ENCODE data around the gene LTC4S.

The LTC4S gene

DNA sequence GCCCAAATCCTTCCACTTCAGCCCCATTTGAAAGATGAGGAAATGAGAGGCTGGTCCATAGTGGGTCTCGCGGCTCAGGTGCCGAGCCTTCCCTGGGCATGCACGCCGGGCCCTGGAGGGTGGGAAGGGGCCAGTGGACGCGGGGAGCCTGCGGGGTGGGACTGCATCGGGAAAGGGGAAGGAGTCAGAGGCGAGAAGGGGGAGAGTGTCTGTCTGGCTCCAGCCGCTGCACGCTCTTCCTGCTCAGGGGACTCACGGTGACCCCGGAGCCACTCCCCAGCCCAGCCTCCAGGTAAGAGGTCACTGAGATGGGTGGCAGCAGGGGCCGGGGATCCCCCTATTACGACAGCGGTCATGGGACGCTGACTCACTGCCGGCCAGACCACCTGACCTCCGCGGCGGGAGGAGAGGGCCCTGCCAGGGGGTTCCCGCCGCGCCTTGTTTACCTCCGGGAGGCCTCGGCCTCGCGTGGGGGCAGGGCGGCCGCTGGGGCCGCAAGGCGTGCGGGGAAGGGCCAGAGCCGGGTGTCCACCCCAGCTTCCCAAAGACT is 25.0 kb downstream of the LTC4S start:
- peak; percentile 72 for DNase-seq (ENCODE audit: extremely low spot score)
- TF ChIP-seq ARNT (IDR thresholded peaks at IDR 0.05) = no peak
- TF ChIP-seq FOXM1 (IDR thresholded peaks at IDR 0.05; ENCODE audit: borderline replicate concordance) = no peak
- no peak for TF ChIP-seq L3MBTL2 (conservative IDR thresholded peaks at IDR 0.05)
- no peak for TF ChIP-seq BHLHE40 (IDR thresholded peaks at IDR 0.05; ENCODE audit: borderline replicate concordance)
- TF ChIP-seq FOXK2 (IDR thresholded peaks at IDR 0.05) = no peak
- no peak for TF ChIP-seq CTBP1 (IDR thresholded peaks at IDR 0.05; ENCODE audit: borderline replicate concordance)
- no peak for TF ChIP-seq HDGF (IDR thresholded peaks at IDR 0.05; ENCODE audit: borderline replicate concordance)
- no peak for TF ChIP-seq ZNF384 (IDR thresholded peaks at IDR 0.05)
- TF ChIP-seq PKNOX1 (IDR thresholded peaks at IDR 0.05) = no peak
- no peak for TF ChIP-seq TARDBP (IDR thresholded peaks at IDR 0.05)
- TF ChIP-seq FOXA1 (IDR thresholded peaks at IDR 0.05) = no peak
- no peak for TF ChIP-seq SUZ12 (IDR thresholded peaks at IDR 0.05)
- TF ChIP-seq NFRKB (IDR thresholded peaks at IDR 0.05) = no peak
- TF ChIP-seq SP1 (IDR thresholded peaks at IDR 0.05) = no peak
- no peak for TF ChIP-seq LEF1 (IDR thresholded peaks at IDR 0.05; ENCODE audit: borderline replicate concordance)
- no peak for TF ChIP-seq ELF4 (IDR thresholded peaks at IDR 0.05)
- ChIA-PET POLR2A (interaction anchor here (0.7 kb wide), 1 partner anchor 40 kb away, joined by 3 read pairs; the partner anchor contains the start of gene MRNIP), CTCF (interaction anchor here (0.6 to 0.8 kb wide), 2 partner anchors 17 to 36 kb away, joined by 3 read pairs; no protein-coding TSS in a partner anchor)

DNA sequence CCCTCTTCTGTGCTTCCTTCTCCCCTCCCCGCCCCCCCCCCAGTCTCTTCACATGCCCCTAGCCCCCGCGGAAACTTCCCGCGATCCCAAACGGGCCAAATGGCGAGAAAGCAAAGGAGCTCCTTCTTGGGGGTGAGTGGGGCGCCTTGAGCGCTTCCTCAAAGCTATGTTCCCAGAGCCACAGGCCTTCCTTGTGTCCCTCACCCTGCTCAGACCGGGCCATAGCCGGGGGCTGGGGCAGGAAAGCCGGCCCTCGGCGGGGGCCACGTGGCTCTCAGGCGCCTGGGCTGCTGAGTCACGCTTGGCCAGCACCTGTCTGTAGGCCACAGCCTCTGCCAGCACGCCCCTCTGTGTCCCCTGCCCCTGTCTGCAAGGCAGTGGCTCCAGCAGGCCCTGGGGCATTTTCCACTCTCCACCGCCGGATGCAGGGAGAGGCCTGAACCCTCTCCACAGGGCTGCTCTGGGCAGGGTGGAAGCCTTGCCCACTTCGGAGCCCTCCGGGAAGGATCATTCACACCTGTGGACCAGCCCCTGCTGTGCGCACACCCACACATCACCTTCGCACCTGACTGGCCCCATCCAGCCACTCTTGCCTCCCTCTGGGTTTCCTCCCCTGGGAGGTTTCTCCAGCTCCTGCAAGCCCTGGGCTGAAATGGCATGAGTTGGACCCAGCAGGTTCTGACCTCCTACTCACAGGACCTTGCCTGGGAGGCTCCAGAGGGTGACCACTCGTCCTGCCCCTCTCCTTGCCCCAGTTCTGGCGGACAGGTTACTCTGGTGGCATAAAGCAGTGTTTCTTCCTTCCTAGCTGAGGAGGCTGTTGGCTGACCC is 25.7 kb downstream of the LTC4S start:
- DNase-seq (ENCODE audit: extremely low spot score) = peak; percentile 44
- ChIA-PET POLR2A (interaction anchor here (0.7 to 1.5 kb wide), 7 partner anchors 8 to 39 kb away, joined by 3 to 8 read pairs (median 4); partner anchors contain the start of gene MRNIP), CTCF (interaction anchor here (0.6 to 1.1 kb wide), 3 partner anchors 18 to 36 kb away, joined by 3 read pairs; no protein-coding TSS in a partner anchor)
- TF ChIP-seq FOXM1 (IDR thresholded peaks at IDR 0.05; ENCODE audit: borderline replicate concordance) (peak; percentile 28; the same call in 1 of the 2 replicates), SP1 (IDR thresholded peaks at IDR 0.05) (no peak), L3MBTL2 (conservative IDR thresholded peaks at IDR 0.05) (peak; percentile 88), HDGF (IDR thresholded peaks at IDR 0.05; ENCODE audit: borderline replicate concordance) (peak; percentile 95; the same call in 1 of the 2 replicates)

- TF ChIP-seq LEF1 (IDR thresholded peaks at IDR 0.05; ENCODE audit: borderline replicate concordance) = no peak
- TF ChIP-seq CTBP1 (IDR thresholded peaks at IDR 0.05; ENCODE audit: borderline replicate concordance) = no peak
- no peak for TF ChIP-seq PKNOX1 (IDR thresholded peaks at IDR 0.05)
- no peak for TF ChIP-seq NFRKB (IDR thresholded peaks at IDR 0.05)
- no peak for TF ChIP-seq ARNT (IDR thresholded peaks at IDR 0.05)
- TF ChIP-seq TARDBP (IDR thresholded peaks at IDR 0.05) = no peak
- no peak for TF ChIP-seq BHLHE40 (IDR thresholded peaks at IDR 0.05; ENCODE audit: borderline replicate concordance)
- no peak for TF ChIP-seq L3MBTL2 (conservative IDR thresholded peaks at IDR 0.05)
- no peak for TF ChIP-seq FOXA1 (IDR thresholded peaks at IDR 0.05)
- TF ChIP-seq ELF4 (IDR thresholded peaks at IDR 0.05) = no peak
- no peak for TF ChIP-seq HDGF (IDR thresholded peaks at IDR 0.05; ENCODE audit: borderline replicate concordance)
- TF ChIP-seq FOXM1 (IDR thresholded peaks at IDR 0.05; ENCODE audit: borderline replicate concordance) = no peak
- TF ChIP-seq ZNF384 (IDR thresholded peaks at IDR 0.05) = no peak
- TF ChIP-seq SUZ12 (IDR thresholded peaks at IDR 0.05) = no peak
- ChIA-PET CTCF (interaction anchor here (1.1 kb wide), 1 partner anchor 31 kb away, joined by 3 read pairs; no protein-coding TSS in a partner anchor), POLR2A (interaction anchor here (0.5 to 1.5 kb wide), 10 partner anchors 9 to 24 kb away, joined by 3 to 8 read pairs (median 4); partner anchors contain the start of gene MGAT4B)
- no peak for DNase-seq (ENCODE audit: extremely low spot score)
Measured at GRCh38 chr5:179820127-179820482, 26.3 kb downstream of the LTC4S start.

- ChIA-PET CTCF (interaction anchor here (1.1 kb wide), 1 partner anchor 31 kb away, joined by 3 read pairs; no protein-coding TSS in a partner anchor), POLR2A (interaction anchor here (0.5 to 1.5 kb wide), 10 partner anchors 10 to 23 kb away, joined by 3 to 8 read pairs (median 4); partner anchors contain the start of gene MGAT4B)
- no peak for TF ChIP-seq ZNF384 (IDR thresholded peaks at IDR 0.05)
- no peak for TF ChIP-seq NFRKB (IDR thresholded peaks at IDR 0.05)
- TF ChIP-seq SUZ12 (IDR thresholded peaks at IDR 0.05) = no peak
- no peak for TF ChIP-seq HDGF (IDR thresholded peaks at IDR 0.05; ENCODE audit: borderline replicate concordance)
- no peak for TF ChIP-seq CTBP1 (IDR thresholded peaks at IDR 0.05; ENCODE audit: borderline replicate concordance)
- DNase-seq (ENCODE audit: extremely low spot score) = peak; percentile 91
Measured at GRCh38 chr5:179820483-179821297, 26.9 kb downstream of the LTC4S start, which contains the start of gene SQSTM1. Gene SQSTM1 (plus strand): TSS chr5:179820905. CDS start chr5:179820937, 32 bp downstream.

GRCh38 chr5:179821298-179822058 is 27.7 kb downstream of the LTC4S start:
- CTCF ChIA-PET = interaction anchor here (0.6 kb wide), 1 partner anchor 1335 kb away, joined by 3 read pairs; no protein-coding TSS in a partner anchor
- TF ChIP-seq L3MBTL2 (conservative IDR thresholded peaks at IDR 0.05) = no peak
- no peak for TF ChIP-seq CTBP1 (IDR thresholded peaks at IDR 0.05; ENCODE audit: borderline replicate concordance)
- TF ChIP-seq ZNF384 (IDR thresholded peaks at IDR 0.05) = peak; percentile 76; the same call in 1 of the 2 replicates
- DNase-seq (ENCODE audit: extremely low spot score) = peak; percentile 90
- POLR2A ChIA-PET = interaction anchor here (0.6 to 1.5 kb wide), 6 partner anchors 10 to 48 kb away, joined by 3 to 8 read pairs (median 4); no protein-coding TSS in a partner anchor

Measured in HEK293T (cell line).